Measurements from ENCODE around the gene PPP1CB.
A peak's percentile ranks its signal among the peaks of the same experiment; 100 is the strongest.

PPP1CB gene

GRCh38 chr2:28745225-28745624 is 6.4 kb upstream of the PPP1CB start:
- no peak for DNase-seq (ENCODE audit: low read depth in 4 of 4, low spot score in 1 of 4)

GRCh38 chr2:28745876-28746275 is 5.8 kb upstream of the PPP1CB start:
- no peak for DNase-seq (ENCODE audit: low read depth in 4 of 4, low spot score in 1 of 4)

GRCh38 chr2:28746429-28747111 is 5.1 kb upstream of the PPP1CB start:
- no peak for DNase-seq (ENCODE audit: low read depth in 4 of 4, low spot score in 1 of 4)

GRCh38 chr2:28747714-28748113 is 3.9 kb upstream of the PPP1CB start:
- DNase-seq (ENCODE audit: low read depth in 4 of 4, low spot score in 1 of 4), result no peak

GRCh38 chr2:28748176-28748575 is 3.5 kb upstream of the PPP1CB start:
- DNase-seq (ENCODE audit: low read depth in 4 of 4, low spot score in 1 of 4), result no peak

GRCh38 chr2:28748941-28749340 is 2.7 kb upstream of the PPP1CB start:
- DNase-seq (ENCODE audit: low read depth in 4 of 4, low spot score in 1 of 4), result no peak

- DNase-seq (ENCODE audit: low read depth in 4 of 4, low spot score in 1 of 4), result no peak
Measured at GRCh38 chr2:28749526-28749925, 2.1 kb upstream of the PPP1CB start.

- DNase-seq (ENCODE audit: low read depth in 4 of 4, low spot score in 1 of 4), result peak in 1 of 4 experiments; percentile 3
Measured at GRCh38 chr2:28750316-28751251, 1.0 kb upstream of the PPP1CB start.

GRCh38 chr2:28751956-28752630 is 463 bp downstream of the PPP1CB start:
- peak in 2 of 4 experiments; percentile 18 to 37 for DNase-seq (ENCODE audit: low read depth in 4 of 4, low spot score in 1 of 4)

GRCh38 chr2:28752631-28753376 is 1.2 kb downstream of the PPP1CB start:
- DNase-seq (ENCODE audit: low read depth in 4 of 4, low spot score in 1 of 4), result no peak

- no peak for DNase-seq (ENCODE audit: low read depth in 4 of 4, low spot score in 1 of 4)
Measured at GRCh38 chr2:28754321-28754720, 2.7 kb downstream of the PPP1CB start.

GRCh38 chr2:28755421-28755820 is 3.8 kb downstream of the PPP1CB start:
- DNase-seq (ENCODE audit: low read depth in 4 of 4, low spot score in 1 of 4), result no peak

- DNase-seq (ENCODE audit: low read depth in 4 of 4, low spot score in 1 of 4), result no peak
Measured at GRCh38 chr2:28758459-28758858, 6.8 kb downstream of the PPP1CB start.

GRCh38 chr2:28761420-28761819 is 9.8 kb downstream of the PPP1CB start:
- DNase-seq (ENCODE audit: low read depth in 4 of 4, low spot score in 1 of 4), result no peak

GRCh38 chr2:28764909-28765711 is 13.5 kb downstream of the PPP1CB start:
- no peak for DNase-seq (ENCODE audit: low read depth in 4 of 4, low spot score in 1 of 4)

GRCh38 chr2:28766070-28766469 is 14.4 kb downstream of the PPP1CB start:
- no peak for DNase-seq (ENCODE audit: low read depth in 4 of 4, low spot score in 1 of 4)

- no peak for DNase-seq (ENCODE audit: low read depth in 4 of 4, low spot score in 1 of 4)
Measured at GRCh38 chr2:28767337-28767736, 15.7 kb downstream of the PPP1CB start.

- DNase-seq (ENCODE audit: low read depth in 4 of 4, low spot score in 1 of 4), result no peak
Measured at GRCh38 chr2:28768422-28768821, 16.8 kb downstream of the PPP1CB start.

GRCh38 chr2:28768952-28769351 is 17.3 kb downstream of the PPP1CB start:
- no peak for DNase-seq (ENCODE audit: low read depth in 4 of 4, low spot score in 1 of 4)

- no peak for DNase-seq (ENCODE audit: low read depth in 4 of 4, low spot score in 1 of 4)
Measured at GRCh38 chr2:28772351-28772750, 20.7 kb downstream of the PPP1CB start.

Data from stimulated activated CD4-positive, alpha-beta T cell treated with anti-CD3 and anti-CD28 coated beads, Interleukin-1b, Interleukin-23, amount 100 ng/mL, for 24 hours (primary cell).